ENCODE measurements around the gene PLPP6. TPM values are rescaled to one million over a fixed set of nuclear protein-coding genes. Genes with fewer than 3 reads are reported as not detected.

PLPP6 gene
- polyA plus RNA-seq, 1 donor (not counting 4 experiments of a cell fraction or from before 2014, with no cell fraction given), result 7.7 TPM

- dilution Hi-C loops (cut with MboI; ENCODE audit: extremely low pct_ligation_motif_present, low sequenced_read_pairs), result no loop called here
- no peak for FAIRE-seq
Observed at GRCh38 chr9:4689021-4689420, 26.9 kb downstream of the PLPP6 start.

DNA sequence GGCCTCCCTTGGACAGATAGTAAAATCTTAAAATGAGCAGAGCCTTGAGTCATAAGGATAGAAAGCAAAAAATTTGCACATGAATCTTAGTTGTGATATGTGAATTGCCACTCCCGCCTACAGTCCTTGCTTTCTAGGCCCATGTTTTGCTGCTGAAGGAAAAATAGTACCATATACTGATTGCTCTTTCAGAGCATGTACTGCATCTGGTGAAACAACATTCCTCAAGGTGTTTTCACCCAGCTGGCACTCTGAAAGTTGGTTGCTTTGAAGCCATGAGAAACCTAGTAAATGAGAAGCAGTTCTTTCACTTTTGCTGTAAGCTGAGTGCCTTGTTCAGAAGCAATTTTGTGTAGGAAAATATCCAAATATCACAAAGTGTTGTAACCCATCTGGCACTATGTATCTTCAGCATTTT is 27.6 kb downstream of the PLPP6 start:
- Histone ChIP-seq H3K9ac (ENCODE audit: control insufficient read depth, extremely low read depth, insufficient read depth, low read length) (no peak overlapping the region), H3K27ac (ENCODE audit: control insufficient read depth, insufficient read depth, low read length) (no peak overlapping the region), H2AFZ (ENCODE audit: control insufficient read depth, low read length) (no peak overlapping the region), H3K9me1 (ENCODE audit: control insufficient read depth, extremely low read depth, insufficient read depth, low read length) (no peaks in the 10 kb centered on the region), H3K79me2 (ENCODE audit: control insufficient read depth, insufficient read depth, low read length) (peaks cover 18% of the 10 kb centered on the region), H3K4me1 (ENCODE audit: control insufficient read depth, extremely low read depth, insufficient read depth, low read length) (peaks cover 3% of the 10 kb centered on the region), H3K9me3 (ENCODE audit: control insufficient read depth, low read depth, low read length) (no peaks in the 10 kb centered on the region), H3K36me3 (ENCODE audit: control insufficient read depth in 2 of 2, extremely low read depth in 1 of 2, insufficient read depth in 2 of 2, low read length in 2 of 2) (peaks cover 6 to 11% of the 10 kb centered on the region in 2 experiments), H3K4me3 (ENCODE audit: control insufficient read depth in 2 of 3, extremely low read depth in 1 of 3, insufficient read depth in 2 of 3, low read depth in 1 of 3, low read length in 3 of 3) (no peak overlapping the region), H4K20me1 (ENCODE audit: control insufficient read depth, extremely low read depth, insufficient read depth, low read length) (no peaks in the 10 kb centered on the region), H3K27me3 (ENCODE audit: control insufficient read depth, extremely low read depth, insufficient read depth, low read length) (no peaks in the 10 kb centered on the region), H3K4me2 (ENCODE audit: control insufficient read depth, extremely low read depth, insufficient read depth, low read depth, low read length) (no peak overlapping the region)
- dilution Hi-C loops (cut with MboI; ENCODE audit: extremely low pct_ligation_motif_present, low sequenced_read_pairs), result no loop called here
- peak; percentile 59 for FAIRE-seq
- DNase-seq (ENCODE audit: low read depth, low spot score), result no peak
- TF ChIP-seq EZH2 (IDR thresholded peaks at IDR 0.05; ENCODE audit: low read length) (no peak), CTCF (optimal IDR thresholded peaks at IDR 0.05 in 1 of 3, IDR thresholded peaks at IDR 0.05 in 1 of 3, conservative IDR thresholded peaks at IDR 0.05 in 1 of 3; ENCODE audit: extremely low read depth in 1 of 3, insufficient read depth in 2 of 3, low read length in 3 of 3) (no peak)

More at GRCh38 chr9:4689021-4689420, 26.9 kb downstream of the PLPP6 start:
- Histone ChIP-seq H3K36me3 (ENCODE audit: control insufficient read depth in 2 of 2, extremely low read depth in 1 of 2, insufficient read depth in 2 of 2, low read length in 2 of 2) (peaks cover 4 to 10% of the 10 kb centered on the region in 2 experiments), H3K9me3 (ENCODE audit: control insufficient read depth, low read depth, low read length) (no peaks in the 10 kb centered on the region), H3K4me3 (ENCODE audit: control insufficient read depth in 2 of 3, extremely low read depth in 1 of 3, insufficient read depth in 2 of 3, low read depth in 1 of 3, low read length in 3 of 3) (no peak overlapping the region), H3K4me1 (ENCODE audit: control insufficient read depth, extremely low read depth, insufficient read depth, low read length) (peaks cover 3% of the 10 kb centered on the region), H3K9me1 (ENCODE audit: control insufficient read depth, extremely low read depth, insufficient read depth, low read length) (no peaks in the 10 kb centered on the region), H3K27me3 (ENCODE audit: control insufficient read depth, extremely low read depth, insufficient read depth, low read length) (no peaks in the 10 kb centered on the region), H3K27ac (ENCODE audit: control insufficient read depth, insufficient read depth, low read length) (no peak overlapping the region), H3K4me2 (ENCODE audit: control insufficient read depth, extremely low read depth, insufficient read depth, low read depth, low read length) (no peak overlapping the region), H3K9ac (ENCODE audit: control insufficient read depth, extremely low read depth, insufficient read depth, low read length) (no peak overlapping the region), H3K79me2 (ENCODE audit: control insufficient read depth, insufficient read depth, low read length) (peaks cover 18% of the 10 kb centered on the region), H4K20me1 (ENCODE audit: control insufficient read depth, extremely low read depth, insufficient read depth, low read length) (no peaks in the 10 kb centered on the region), H2AFZ (ENCODE audit: control insufficient read depth, low read length) (no peak overlapping the region)
- DNase-seq (ENCODE audit: low read depth, low spot score), result no peak
- no peak for TF ChIP-seq CTCF (optimal IDR thresholded peaks at IDR 0.05 in 1 of 3, IDR thresholded peaks at IDR 0.05 in 1 of 3, conservative IDR thresholded peaks at IDR 0.05 in 1 of 3; ENCODE audit: extremely low read depth in 1 of 3, insufficient read depth in 2 of 3, low read length in 3 of 3)
- TF ChIP-seq EZH2 (IDR thresholded peaks at IDR 0.05; ENCODE audit: low read length), result no peak

Data from keratinocyte (primary cell).